ENCODE results near the gene HOXA10. TPM values are rescaled to one million over a fixed set of nuclear protein-coding genes. Genes with fewer than 3 reads are reported as not detected.

HOXA10 gene
- total RNA-seq, 4 donors from 2014 or later: 15.7 to 28.4 (median 19.8) TPM

GRCh38 chr7:27169658-27170425 is 4.3 kb downstream of the HOXA10 start:
- peak overlapping the region; percentile 11 to 81 (median 45) for H3K4me3 ChIP-seq
- TF ChIP-seq POLR2A (IDR thresholded peaks at IDR 0.05) (no peak), CTCF (IDR thresholded peaks at IDR 0.05) (no peak)
- peak in 2 of 3 donors; percentile 48 to 68 for DNase-seq
- peaks cover 0 to 13% (median 0%) of the 10 kb centered on the region in 4 donors for H3K9me3 ChIP-seq
- H3K36me3 ChIP-seq: no peaks in the 10 kb centered on the region
- H3K27ac ChIP-seq: peak overlapping the region; percentile 51 to 89 (median 77)
- peaks cover 0 to 27% (median 12%) of the 10 kb centered on the region in 4 donors for H3K4me1 ChIP-seq
- peaks cover 0 to 22% of the 10 kb centered on the region in 2 donors for H3K27me3 ChIP-seq

GRCh38 chr7:27168265-27168947 is 5.7 kb downstream of the HOXA10 start:
- Histone ChIP-seq H3K27ac (peak overlapping the region; percentile 51 to 89 (median 77)), H3K4me3 (peak overlapping the region in 3 of 4 donors; percentile 33 to 81 (median 57)), H3K4me1 (peaks cover 0 to 15% (median 7%) of the 10 kb centered on the region in 4 donors), H3K27me3 (peaks cover 0 to 18% of the 10 kb centered on the region in 2 donors), H3K9me3 (peaks cover 0 to 13% (median 0%) of the 10 kb centered on the region in 4 donors), H3K36me3 (no peaks in the 10 kb centered on the region)
- TF ChIP-seq CTCF (IDR thresholded peaks at IDR 0.05) (no peak), POLR2A (IDR thresholded peaks at IDR 0.05) (peak in 1 of 2 donors; percentile 14)
- peak in 2 of 3 donors; percentile 82 for DNase-seq

DNA sequence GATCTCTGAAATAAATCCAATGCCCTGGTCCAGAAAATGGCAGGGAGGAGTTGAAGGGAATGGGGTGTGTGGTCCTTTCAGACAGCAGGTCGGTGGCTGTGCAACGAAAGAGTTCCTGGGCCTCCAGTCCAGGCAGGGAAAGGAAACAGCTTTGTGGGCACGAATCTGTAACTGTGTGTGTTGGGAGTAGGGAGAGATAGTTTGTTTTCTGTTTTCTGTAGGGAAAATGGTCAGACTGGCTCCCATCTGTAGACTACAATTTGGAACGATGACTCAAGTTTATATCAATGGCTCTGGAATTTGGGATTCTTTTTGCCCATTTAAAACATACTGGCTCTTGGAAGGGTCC is 6.2 kb downstream of the HOXA10 start:
- Histone ChIP-seq H3K9me3 (peaks cover 0 to 13% (median 0%) of the 10 kb centered on the region in 4 donors), H3K4me3 (peak overlapping the region in 2 of 4 donors; percentile 57 to 81), H3K36me3 (no peaks in the 10 kb centered on the region), H3K27ac (peak overlapping the region; percentile 51 to 89 (median 77)), H3K4me1 (peaks cover 0 to 10% (median 5%) of the 10 kb centered on the region in 4 donors), H3K27me3 (peaks cover 0 to 18% of the 10 kb centered on the region in 2 donors)
- TF ChIP-seq CTCF (IDR thresholded peaks at IDR 0.05) (no peak), POLR2A (IDR thresholded peaks at IDR 0.05) (no peak)
- peak in 1 of 3 donors; percentile 45 for DNase-seq

DNA sequence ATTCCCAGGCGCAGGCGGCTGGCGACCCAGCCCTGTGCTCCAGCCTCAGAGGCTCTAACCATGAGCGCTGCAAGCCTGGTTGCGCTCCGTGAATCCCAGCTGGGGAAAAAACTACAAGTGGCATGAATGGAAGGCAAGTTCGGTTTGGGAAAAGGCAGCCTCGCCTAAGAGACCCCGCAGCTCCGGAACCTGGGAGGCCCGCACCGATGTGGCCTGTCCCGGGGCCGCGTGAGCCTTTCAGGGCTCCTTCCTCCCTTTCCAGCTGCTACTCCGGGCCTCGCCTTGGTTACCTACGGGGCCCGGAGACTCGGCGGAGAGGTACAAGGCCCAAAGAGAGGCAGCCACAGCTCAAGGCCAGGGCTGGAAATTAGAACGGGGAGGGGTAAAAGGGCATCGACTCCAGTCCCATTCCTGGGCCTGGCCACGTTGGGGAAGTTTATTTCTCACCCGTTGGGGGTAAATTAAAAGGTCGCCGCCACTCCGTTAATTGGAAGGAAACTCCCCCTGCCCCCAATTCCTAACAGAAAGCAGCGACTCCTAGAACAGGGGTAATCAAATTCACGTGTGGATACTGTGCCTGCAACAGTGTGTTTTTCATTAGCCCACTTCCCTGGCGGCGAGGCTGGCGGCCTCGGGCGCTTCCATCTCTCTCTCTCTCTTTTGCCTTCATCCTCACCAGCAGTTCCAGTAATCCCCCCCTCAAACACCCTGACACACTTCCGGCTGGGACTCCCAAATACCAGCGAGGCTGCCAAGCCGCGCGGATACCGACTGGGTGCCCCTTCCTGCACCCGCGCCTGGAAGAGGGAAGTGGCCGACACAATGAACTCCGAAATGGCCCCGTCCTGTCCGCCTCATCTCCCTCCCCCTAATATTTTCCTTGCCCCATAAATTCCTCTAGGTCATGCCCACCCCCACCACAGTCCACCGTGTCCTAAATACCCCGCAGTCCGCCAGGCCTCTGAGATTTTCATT is 7.3 kb downstream of the HOXA10 start:
- Histone ChIP-seq H3K4me1 (peaks cover 0 to 15% (median 4%) of the 10 kb centered on the region in 4 donors), H3K36me3 (no peaks in the 10 kb centered on the region), H3K9me3 (peaks cover 0 to 13% (median 0%) of the 10 kb centered on the region in 4 donors), H3K27me3 (peaks cover 0 to 18% of the 10 kb centered on the region in 2 donors), H3K27ac (peak overlapping the region; percentile 57 to 89 (median 77)), H3K4me3 (peak overlapping the region; percentile 9 to 81 (median 58))
- peak in 1 of 3 donors; percentile 69 for DNase-seq
- TF ChIP-seq POLR2A (IDR thresholded peaks at IDR 0.05) (no peak), CTCF (IDR thresholded peaks at IDR 0.05) (no peak)
